Progenitor cell of endocrine pancreas (in vitro differentiated cells): ENCODE data around the gene MDH2. TPM values are rescaled to one million over a fixed set of nuclear protein-coding genes. Genes with fewer than 3 reads are reported as not detected.
"Not testable (repeated sequence)": the region's sequence is repeated elsewhere in the genome, so short reads cannot be mapped to it uniquely, and the experiment has no call there.

Experiments used
- DNase-seq: peaks from one replicate; pipeline ENCODE4 v3.0.0; 2021; ENCODE audit warnings: low spot score; ENCODE audit not compliant: unreplicated experiment
- H3K27ac Mint-ChIP-seq: 2 replicates; pipeline ENCODE4 v1.8.0; 2021; ENCODE audit warnings: mild to moderate bottlenecking, moderate library complexity, mixed read lengths
- H3K27me3 Mint-ChIP-seq: 2 replicates; pipeline ENCODE4 v1.8.0; 2021; ENCODE audit warnings: mixed read lengths
- H3K36me3 Mint-ChIP-seq: 2 replicates; pipeline ENCODE4 v1.8.0; 2022; ENCODE audit warnings: mixed read lengths; ENCODE audit not compliant: insufficient read depth
- H3K4me1 Mint-ChIP-seq: 2 replicates; pipeline ENCODE4 v1.8.0; 2021; ENCODE audit warnings: low read depth, mixed read lengths
- H3K4me3 Mint-ChIP-seq: 2 replicates; pipeline ENCODE4 v1.8.0; 2021; ENCODE audit warnings: low read depth, mild to moderate bottlenecking, moderate library complexity, mixed read lengths
- H3K9me3 Mint-ChIP-seq: 2 replicates; pipeline ENCODE4 v1.8.0; 2021; ENCODE audit warnings: low read depth, mixed read lengths
- total RNA-seq: library from RNA; stranded (reverse); gene quantifications from 2 replicates; pipeline ENCODE4 v1.2.1, GENCODE V29; 2021
- TF ChIP-seq, protein P1 (sequence below): fragments of 200-600 bp; sonication (generic); IDR thresholded peaks from one replicate; pipeline ENCODE4 v1.5.0; 2021; ENCODE audit warnings: antibody characterized with exemption, mild to moderate bottlenecking; ENCODE audit not compliant: unreplicated experiment

MDH2 gene
- total RNA-seq, 1 donor from 2014 or later, result 119 TPM

DNA sequence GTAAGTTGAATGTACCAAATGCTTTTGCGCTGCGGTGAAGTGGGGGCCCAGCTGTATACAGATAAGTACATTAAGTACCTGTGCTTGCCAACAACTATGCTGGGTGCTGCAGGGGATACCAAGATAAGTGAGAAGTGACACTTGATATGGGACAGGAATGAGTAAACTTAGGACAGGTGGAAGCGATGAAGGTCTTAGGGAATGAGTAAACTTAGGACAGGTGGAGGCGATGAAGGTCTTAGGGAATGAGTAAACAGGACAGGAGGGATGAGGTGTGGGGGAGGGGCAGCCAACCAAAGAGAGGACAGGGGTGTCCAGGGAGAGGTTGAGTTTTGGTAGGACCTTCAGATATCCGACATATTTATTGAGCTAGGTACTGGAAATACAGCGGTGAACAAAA, 1.4 kb downstream of the MDH2 start:
- Mint-ChIP-seq H3K4me3 (peak overlapping the region; percentile 97), H3K4me1 (peaks cover 17% of the 10 kb centered on the region), H3K36me3 (peaks cover 7% of the 10 kb centered on the region), H3K27ac (peak overlapping the region; percentile 77), H3K27me3 (no peaks in the 10 kb centered on the region), H3K9me3 (no peaks in the 10 kb centered on the region)
- DNase-seq, result no peak
- TF ChIP-seq, protein P1, sequence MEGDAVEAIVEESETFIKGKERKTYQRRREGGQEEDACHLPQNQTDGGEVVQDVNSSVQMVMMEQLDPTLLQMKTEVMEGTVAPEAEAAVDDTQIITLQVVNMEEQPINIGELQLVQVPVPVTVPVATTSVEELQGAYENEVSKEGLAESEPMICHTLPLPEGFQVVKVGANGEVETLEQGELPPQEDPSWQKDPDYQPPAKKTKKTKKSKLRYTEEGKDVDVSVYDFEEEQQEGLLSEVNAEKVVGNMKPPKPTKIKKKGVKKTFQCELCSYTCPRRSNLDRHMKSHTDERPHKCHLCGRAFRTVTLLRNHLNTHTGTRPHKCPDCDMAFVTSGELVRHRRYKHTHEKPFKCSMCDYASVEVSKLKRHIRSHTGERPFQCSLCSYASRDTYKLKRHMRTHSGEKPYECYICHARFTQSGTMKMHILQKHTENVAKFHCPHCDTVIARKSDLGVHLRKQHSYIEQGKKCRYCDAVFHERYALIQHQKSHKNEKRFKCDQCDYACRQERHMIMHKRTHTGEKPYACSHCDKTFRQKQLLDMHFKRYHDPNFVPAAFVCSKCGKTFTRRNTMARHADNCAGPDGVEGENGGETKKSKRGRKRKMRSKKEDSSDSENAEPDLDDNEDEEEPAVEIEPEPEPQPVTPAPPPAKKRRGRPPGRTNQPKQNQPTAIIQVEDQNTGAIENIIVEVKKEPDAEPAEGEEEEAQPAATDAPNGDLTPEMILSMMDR, result no peak

DNA sequence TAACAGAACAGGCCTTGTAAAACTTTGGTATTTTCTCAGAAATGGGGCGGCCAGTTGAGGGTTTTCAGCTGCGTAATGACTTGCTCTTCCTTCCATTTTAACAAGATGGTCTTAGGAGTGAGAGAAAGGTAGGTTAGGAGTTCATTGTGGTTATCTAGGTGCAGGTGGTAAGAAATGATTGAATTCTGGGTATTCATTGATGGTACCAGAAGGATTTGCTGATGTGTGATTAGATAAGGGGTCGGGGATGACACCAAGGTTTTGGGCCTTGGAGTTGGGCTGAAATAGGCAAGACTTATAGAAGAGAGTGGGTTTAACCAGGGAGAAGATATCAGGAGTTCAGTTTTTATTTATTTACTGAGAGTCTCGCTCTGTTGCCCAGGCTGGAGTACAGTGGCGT, 2.6 kb downstream of the MDH2 start:
- no peak for DNase-seq
- H3K4me3 Mint-ChIP-seq, result peak overlapping the region; percentile 32
- no peaks in the 10 kb centered on the region for H3K27me3 Mint-ChIP-seq
- no peaks in the 10 kb centered on the region for H3K9me3 Mint-ChIP-seq
- peaks cover 14% of the 10 kb centered on the region for H3K4me1 Mint-ChIP-seq
- TF ChIP-seq, protein P1, result no peak
- H3K27ac Mint-ChIP-seq, result no peak overlapping the region
- peaks cover 7% of the 10 kb centered on the region for H3K36me3 Mint-ChIP-seq

DNA sequence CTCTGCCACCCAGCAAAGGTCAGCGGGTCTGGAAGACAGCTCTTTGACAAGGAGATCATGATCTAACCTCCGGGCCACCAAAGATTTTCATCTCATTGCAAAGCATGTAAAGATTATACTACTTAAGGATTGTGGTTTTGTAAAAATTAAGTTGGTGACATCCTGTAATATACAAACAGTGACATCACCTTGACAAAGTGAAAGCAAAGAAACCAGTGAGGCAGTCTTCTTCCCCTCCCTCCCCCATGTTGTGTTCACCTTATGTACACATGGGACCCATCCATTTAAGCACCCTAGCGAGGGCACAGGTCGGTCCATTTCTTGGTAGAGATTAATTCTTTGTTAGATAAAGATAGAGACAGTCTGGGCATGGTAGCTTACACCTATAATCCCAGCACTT, 3.9 kb downstream of the MDH2 start:
- H3K27ac Mint-ChIP-seq, result no peak overlapping the region
- H3K9me3 Mint-ChIP-seq, result no peaks in the 10 kb centered on the region
- H3K36me3 Mint-ChIP-seq, result peaks cover 7% of the 10 kb centered on the region
- H3K4me1 Mint-ChIP-seq, result peaks cover 10% of the 10 kb centered on the region
- no peaks in the 10 kb centered on the region for H3K27me3 Mint-ChIP-seq
- H3K4me3 Mint-ChIP-seq, result no peak overlapping the region
- TF ChIP-seq, protein P1, result no peak
- DNase-seq, result no peak

DNA sequence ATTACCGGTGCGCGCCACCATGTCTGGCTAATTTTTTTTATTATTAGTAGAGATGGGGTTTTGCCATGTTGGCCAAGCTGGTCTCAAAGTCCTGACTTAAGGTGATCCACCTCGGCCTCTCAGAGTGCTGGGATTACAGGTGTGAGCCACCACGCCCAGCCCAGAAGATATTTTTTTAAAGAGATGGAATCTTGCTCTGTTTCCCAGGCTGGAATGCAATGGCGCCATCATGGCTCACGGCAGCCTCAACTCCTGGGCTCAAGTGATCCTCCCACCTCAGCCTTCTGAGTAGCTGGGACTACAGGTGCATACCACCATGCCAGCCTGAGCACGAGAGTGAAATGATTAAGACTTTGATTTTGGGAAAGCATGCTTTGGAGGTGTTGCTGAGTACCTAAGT, 4.8 kb downstream of the MDH2 start:
- not testable (repeated sequence) for H3K4me1 Mint-ChIP-seq, H3K36me3 Mint-ChIP-seq, H3K27me3 Mint-ChIP-seq, DNase-seq, H3K9me3 Mint-ChIP-seq, H3K27ac Mint-ChIP-seq, H3K4me3 Mint-ChIP-seq

DNA sequence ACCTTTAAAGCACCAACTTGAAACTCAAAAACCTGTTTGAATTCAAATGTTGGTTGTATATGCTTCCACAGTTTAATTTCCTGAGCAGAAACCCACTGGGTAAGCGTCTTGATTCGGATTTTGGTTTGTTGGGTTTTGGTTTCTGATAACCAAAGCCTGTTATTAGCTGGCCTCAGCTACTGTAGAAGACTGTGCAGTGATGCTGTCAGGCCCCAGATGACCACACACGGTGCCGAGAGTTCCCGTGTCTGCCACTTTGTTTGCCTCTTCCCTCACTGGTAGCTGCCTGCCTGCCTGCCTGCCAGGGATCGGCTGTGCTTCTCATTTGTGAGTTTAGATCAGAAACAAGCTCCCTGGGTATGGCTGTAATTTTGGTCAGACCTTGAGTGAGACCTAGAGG, 5.6 kb downstream of the MDH2 start:
- Mint-ChIP-seq H3K4me1 (peaks cover 8% of the 10 kb centered on the region), H3K9me3 (no peaks in the 10 kb centered on the region), H3K4me3 (no peak overlapping the region), H3K27me3 (no peaks in the 10 kb centered on the region), H3K36me3 (peaks cover 12% of the 10 kb centered on the region), H3K27ac (no peak overlapping the region)
- no peak for DNase-seq
- TF ChIP-seq, protein P1, result no peak
